DMS79 (cell line): ENCODE data around the gene HDAC4.

Source experiments
- DNase-seq: peaks from one replicate; lab custom pipeline; 2025; lab: John Stamatoyannopoulos, UW

The HDAC4 gene

GRCh38 chr2:239252393-239252792 lies 148.4 kb downstream of the HDAC4 start:
- no peak for DNase-seq

GRCh38 chr2:239251971-239252370 lies 148.8 kb downstream of the HDAC4 start:
- DNase-seq = no peak

GRCh38 chr2:239250216-239251081 lies 150.4 kb downstream of the HDAC4 start:
- no peak for DNase-seq

- DNase-seq = no peak
Measured at GRCh38 chr2:239249776-239250175, 151.0 kb downstream of the HDAC4 start.

GRCh38 chr2:239249048-239249447 lies 151.8 kb downstream of the HDAC4 start:
- no peak for DNase-seq

- DNase-seq = no peak
Measured at GRCh38 chr2:239247401-239248245, 153.2 kb downstream of the HDAC4 start.

GRCh38 chr2:239246723-239247122 lies 154.1 kb downstream of the HDAC4 start:
- DNase-seq = peak; percentile 91

GRCh38 chr2:239245872-239246721 lies 154.7 kb downstream of the HDAC4 start:
- no peak for DNase-seq

- DNase-seq = no peak
Measured at GRCh38 chr2:239245107-239245506, 155.7 kb downstream of the HDAC4 start.

- no peak for DNase-seq
Measured at GRCh38 chr2:239244625-239245024, 156.2 kb downstream of the HDAC4 start.

GRCh38 chr2:239241431-239241960 lies 159.3 kb downstream of the HDAC4 start:
- DNase-seq = no peak

GRCh38 chr2:239240414-239240881 lies 160.4 kb downstream of the HDAC4 start:
- no peak for DNase-seq

GRCh38 chr2:239239607-239240413 lies 161.0 kb downstream of the HDAC4 start:
- DNase-seq = no peak

- DNase-seq = no peak
Measured at GRCh38 chr2:239238839-239239606, 161.8 kb downstream of the HDAC4 start.

- no peak for DNase-seq
Measured at GRCh38 chr2:239238381-239238780, 162.4 kb downstream of the HDAC4 start.

GRCh38 chr2:239236808-239237205 lies 164.0 kb downstream of the HDAC4 start:
- peak; percentile 85 for DNase-seq

GRCh38 chr2:239236043-239236807 lies 164.6 kb downstream of the HDAC4 start:
- peak; percentile 64 for DNase-seq

GRCh38 chr2:239235311-239235710 lies 165.5 kb downstream of the HDAC4 start:
- DNase-seq = no peak
